UCSD-AML1 (cell line): ENCODE data around the gene SUN1.
A peak's percentile ranks its signal among the peaks of the same experiment; 100 is the strongest.
"Not testable (repeated sequence)": the region's sequence is repeated elsewhere in the genome, so short reads cannot be mapped to it uniquely, and the experiment has no call there.

ENCODE experiments used
- DNase-seq: peaks from one replicate; lab custom pipeline; 2025; ENCODE audit not compliant: unreplicated experiment; lab: John Stamatoyannopoulos, UW

Gene SUN1

GRCh38 chr7:833601-834258 lies 1.5 kb downstream of the SUN1 start:
- DNase-seq = no peak

- no peak for DNase-seq
These were observed 2.0 kb downstream of the SUN1 start for GRCh38 chr7:834277-834676.

- DNase-seq = no peak
These were observed 2.7 kb downstream of the SUN1 start for GRCh38 chr7:835021-835420.

GRCh38 chr7:835485-836401 lies 3.5 kb downstream of the SUN1 start:
- DNase-seq = no peak

- DNase-seq = peak; percentile 10
These were observed 4.2 kb downstream of the SUN1 start for GRCh38 chr7:836429-836828.

- DNase-seq = no peak
These were observed 4.7 kb downstream of the SUN1 start for GRCh38 chr7:837001-837400.

GRCh38 chr7:840001-840600 lies 7.8 kb downstream of the SUN1 start:
- DNase-seq = no peak

GRCh38 chr7:841943-842342 lies 9.7 kb downstream of the SUN1 start:
- no peak for DNase-seq

- no peak for DNase-seq
These were observed 10.3 kb downstream of the SUN1 start for GRCh38 chr7:842431-843031.

GRCh38 chr7:843230-843629 lies 11.0 kb downstream of the SUN1 start:
- no peak for DNase-seq

GRCh38 chr7:844043-844442 lies 11.8 kb downstream of the SUN1 start:
- no peak for DNase-seq

GRCh38 chr7:844514-844913 lies 12.2 kb downstream of the SUN1 start:
- no peak for DNase-seq

- no peak for DNase-seq
These were observed 12.8 kb downstream of the SUN1 start for GRCh38 chr7:845091-845490.

- no peak for DNase-seq
These were observed 13.5 kb downstream of the SUN1 start for GRCh38 chr7:845731-846130.

- DNase-seq = not testable (repeated sequence)
These were observed 14.8 kb downstream of the SUN1 start for GRCh38 chr7:846958-847650.

GRCh38 chr7:847728-848127 lies 15.5 kb downstream of the SUN1 start:
- DNase-seq = not testable (repeated sequence)

- no peak for DNase-seq
These were observed 16.9 kb downstream of the SUN1 start for GRCh38 chr7:849145-849544.

- DNase-seq = no peak
These were observed 17.5 kb downstream of the SUN1 start for GRCh38 chr7:849781-850180.

GRCh38 chr7:851204-851603 lies 18.9 kb downstream of the SUN1 start:
- DNase-seq = no peak

- no peak for DNase-seq
These were observed 21.3 kb downstream of the SUN1 start for GRCh38 chr7:853366-854117.
